Measurements from ENCODE around the gene SIAH2.

The SIAH2 gene

GRCh38 chr3:150747886-150748683 lies 14.9 kb downstream of the SIAH2 start:
- DNase-seq, result no peak

DNA sequence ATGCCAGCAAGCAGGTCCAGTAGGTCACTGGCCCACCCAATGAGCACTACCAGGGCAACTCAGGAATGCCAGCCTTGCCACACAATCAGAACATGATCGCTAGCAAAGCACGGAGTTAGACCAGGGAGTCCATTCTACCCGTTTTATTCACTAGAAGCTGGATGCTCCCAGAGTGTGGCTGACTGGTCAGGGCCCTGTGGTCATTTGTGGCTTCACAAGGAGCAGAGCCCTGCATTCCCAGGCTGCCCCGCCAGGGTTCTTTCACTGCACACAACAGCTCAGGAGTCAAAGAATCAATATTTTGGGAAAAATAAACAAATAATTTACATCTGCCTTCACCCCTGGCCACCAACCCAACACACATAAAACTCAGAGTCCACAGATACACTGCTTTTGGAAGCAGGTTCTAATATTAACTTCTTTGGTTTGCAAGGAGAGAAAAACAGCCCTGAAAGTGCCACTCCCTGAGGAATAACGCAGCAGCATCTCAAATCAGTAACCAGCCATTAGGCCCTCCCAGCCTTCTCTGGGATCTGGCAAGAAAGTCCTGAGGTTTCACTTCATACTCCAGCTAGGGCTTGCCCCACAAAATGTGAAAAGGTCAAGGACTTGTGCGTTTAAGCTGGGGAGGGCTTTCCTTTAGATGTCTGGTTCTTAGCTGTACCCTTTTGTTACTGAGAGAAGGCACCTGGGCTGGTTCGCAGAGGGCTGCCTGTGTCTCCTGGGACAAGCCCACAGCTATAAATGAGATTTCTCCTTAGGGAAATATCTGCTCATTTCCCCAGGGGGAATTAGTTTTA lies 16.0 kb downstream of the SIAH2 start:
- no peak for DNase-seq

- no peak for DNase-seq
Observed at GRCh38 chr3:150745832-150746231, 17.1 kb downstream of the SIAH2 start.

DNA sequence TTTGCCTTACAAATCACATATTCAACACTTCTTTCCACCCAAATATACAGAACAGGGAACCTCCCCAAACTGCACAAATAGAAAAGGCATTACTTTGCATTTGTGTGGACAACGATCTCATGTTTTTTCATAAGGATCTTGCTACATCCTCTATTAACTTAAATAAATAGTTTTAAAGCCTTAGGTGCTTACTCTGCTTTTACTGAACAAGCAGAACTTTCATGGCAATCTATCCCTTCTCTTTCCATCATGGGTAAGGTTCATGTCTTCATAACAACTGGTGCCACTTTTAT lies 18.1 kb downstream of the SIAH2 start:
- DNase-seq, result no peak

GRCh38 chr3:150744041-150744918 lies 18.7 kb downstream of the SIAH2 start:
- DNase-seq, result no peak

GRCh38 chr3:150743508-150743907 lies 19.5 kb downstream of the SIAH2 start:
- DNase-seq, result no peak

- DNase-seq, result no peak
Observed at GRCh38 chr3:150742679-150743078, 20.3 kb downstream of the SIAH2 start.

GRCh38 chr3:150742141-150742523 lies 20.8 kb downstream of the SIAH2 start:
- DNase-seq, result no peak

DNA sequence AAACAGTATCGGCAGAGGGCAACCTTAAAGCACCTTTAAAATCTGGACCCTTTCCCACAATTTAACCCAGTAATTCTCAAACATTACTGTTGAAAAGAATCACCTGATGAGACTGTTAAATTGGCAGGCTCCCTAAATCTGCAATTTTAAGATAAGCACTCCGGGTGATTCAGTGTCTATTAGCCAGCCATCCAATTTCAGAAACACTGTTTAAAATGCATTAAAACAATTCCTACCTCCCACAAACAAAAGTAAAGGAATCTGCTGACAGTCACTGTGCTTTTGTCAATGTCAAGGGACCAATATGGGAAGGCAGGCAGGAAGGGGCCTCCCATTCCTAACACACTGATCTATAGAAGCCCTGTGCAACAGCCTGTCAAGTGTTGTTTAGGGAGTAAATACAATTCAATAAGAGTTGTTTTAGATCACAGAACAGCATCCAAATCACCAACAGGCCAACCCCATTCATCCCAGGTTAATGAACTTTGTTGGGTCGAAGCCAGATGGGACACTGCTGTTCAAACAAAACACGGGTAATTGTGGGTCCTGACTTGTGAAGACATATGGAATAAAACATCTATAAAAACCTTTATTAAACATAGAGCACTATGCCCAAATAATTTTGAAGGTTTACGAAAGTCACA lies 21.4 kb downstream of the SIAH2 start:
- no peak for DNase-seq

- DNase-seq, result no peak
Observed at GRCh38 chr3:150740733-150741496, 22.1 kb downstream of the SIAH2 start.

DNA sequence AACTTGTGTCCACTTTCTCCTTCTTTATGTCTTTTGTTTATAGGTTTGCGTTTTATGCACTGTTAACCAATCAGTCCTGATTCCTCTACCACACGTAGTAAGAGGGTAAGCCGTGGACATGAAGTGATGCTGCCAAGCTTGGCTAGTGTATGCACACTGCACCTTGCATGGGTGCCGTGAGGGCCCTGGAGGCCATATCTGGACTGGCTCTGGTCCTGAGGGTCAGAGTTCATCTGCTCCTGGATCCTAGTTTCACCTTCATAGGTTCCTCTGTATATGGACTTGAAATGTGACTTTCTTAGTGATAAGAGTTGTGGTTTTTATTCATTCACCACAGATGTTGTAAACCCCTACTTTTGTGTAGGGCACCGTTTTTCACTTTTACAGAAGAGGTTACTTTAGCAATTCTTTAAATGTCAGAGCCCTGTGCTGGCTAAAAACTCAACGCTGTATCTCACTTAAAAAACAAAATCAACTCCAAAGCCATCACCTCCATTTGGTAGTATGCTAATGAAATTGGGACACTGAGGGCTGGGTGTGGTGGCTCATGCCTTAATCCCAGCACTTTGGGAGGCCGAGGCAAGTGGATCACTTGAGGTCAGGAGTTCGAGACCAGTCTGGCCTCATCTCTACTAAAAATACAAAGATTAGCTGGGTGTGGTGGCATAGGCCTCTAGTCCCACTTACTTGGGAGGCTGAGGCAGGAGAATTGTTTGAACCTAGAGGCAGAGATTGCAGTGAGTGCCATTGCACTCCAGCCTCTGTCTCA lies 22.9 kb downstream of the SIAH2 start:
- no peak for DNase-seq

- DNase-seq, result no peak
Observed at GRCh38 chr3:150739200-150739863, 23.6 kb downstream of the SIAH2 start.

DNA sequence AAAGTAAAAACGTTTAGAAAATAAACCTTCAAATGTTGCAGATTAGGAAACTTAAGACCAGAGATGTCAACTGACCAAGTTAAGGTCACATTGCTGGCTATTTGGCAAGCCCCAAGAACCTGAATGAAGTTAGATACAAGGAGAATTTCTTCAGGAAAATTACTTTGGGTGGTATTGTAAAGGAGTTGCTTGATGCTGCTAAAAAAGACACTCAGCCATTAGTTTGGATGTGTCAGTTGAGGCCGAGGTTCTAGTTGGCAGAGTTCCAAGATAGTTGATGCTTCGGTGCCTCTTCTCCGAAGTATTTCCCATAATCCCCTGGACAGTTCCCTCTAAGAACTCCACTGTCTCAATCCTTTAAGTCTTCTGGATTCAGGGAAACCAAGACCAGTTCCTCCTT lies 24.3 kb downstream of the SIAH2 start:
- no peak for DNase-seq

DNA sequence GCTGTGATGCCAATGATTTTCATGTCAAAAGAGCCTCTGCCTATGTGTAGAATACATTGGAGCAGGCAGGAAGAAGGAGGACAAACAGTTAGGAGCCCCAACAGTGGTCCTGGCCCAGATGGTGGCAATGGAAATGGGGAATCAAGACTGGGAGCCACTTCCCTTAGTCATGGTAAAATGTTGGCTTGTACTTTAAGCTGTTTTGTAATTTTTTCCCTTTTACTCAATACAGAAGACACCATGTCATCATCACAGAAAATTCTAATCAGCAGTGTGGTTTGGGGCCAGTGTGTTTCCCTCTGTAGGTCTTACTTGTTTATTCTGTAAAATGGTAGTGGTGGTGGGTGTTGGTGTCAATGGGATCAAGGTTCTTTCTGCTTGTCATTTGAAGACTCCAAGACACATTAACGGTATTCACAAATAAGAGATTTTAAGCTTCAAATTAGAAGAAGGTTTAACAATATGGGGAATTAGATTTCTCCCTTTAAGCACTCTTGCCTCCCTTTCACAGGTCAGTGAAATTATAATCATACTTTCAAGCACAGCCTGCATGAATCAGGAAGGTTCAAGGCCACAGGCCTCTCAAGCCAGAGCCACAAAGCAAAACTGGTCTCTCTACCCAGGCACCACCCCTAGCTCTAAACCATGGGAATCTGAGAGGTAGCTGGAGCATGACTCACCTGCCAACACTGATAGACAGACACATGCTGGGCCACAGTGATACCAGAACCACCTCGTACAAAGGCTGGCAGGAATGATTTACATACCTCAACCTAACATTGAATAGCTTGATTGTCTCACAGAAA lies 24.9 kb downstream of the SIAH2 start:
- peak in 1 of 2 donors; percentile 39 for DNase-seq

DNA sequence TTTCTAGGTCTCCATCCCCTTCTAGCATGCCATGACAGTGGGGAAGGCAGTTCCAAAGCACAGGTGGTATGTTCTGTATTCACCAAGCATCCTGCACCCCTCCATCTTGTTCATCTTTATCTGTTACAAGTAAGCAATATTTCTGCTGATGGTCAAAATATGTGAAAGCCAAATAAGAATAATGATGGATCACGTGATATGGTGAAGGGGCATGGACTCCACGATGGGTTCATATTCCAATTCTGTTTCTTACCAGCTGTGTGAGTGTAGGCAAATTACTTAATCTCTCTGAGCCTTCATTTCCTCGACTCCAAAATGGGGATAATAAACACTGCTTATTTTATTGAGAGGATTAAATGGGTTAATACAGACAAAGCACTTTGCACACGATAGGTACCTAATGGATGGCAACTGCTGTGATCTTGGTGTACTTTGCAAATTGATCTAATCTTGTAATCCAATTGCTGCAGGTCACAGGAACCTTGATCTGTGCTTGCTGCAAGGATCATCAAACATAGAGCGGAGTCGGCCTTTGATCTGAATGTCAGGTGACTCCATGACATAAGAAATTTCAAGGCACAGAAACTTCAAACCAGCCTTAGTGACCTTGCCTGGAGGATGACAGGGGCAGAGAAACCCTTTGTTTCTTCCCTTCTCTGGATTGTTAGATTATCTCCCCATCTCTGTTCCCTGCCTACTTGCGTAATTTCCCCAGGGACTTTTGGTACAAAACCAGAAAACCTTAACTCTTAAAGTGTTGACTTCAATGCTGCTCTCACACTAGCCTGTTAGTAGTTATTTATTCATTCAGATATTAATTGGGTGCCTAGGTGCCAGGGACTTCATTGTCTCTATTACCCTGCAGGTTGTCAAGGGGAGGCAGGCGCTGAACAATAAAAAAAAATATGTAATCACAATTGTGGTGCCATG lies 25.8 kb downstream of the SIAH2 start:
- DNase-seq, result no peak

GRCh38 chr3:150736316-150736719 lies 26.7 kb downstream of the SIAH2 start:
- no peak for DNase-seq

- DNase-seq, result no peak
Observed at GRCh38 chr3:150734795-150735119, 28.2 kb downstream of the SIAH2 start.

GRCh38 chr3:150733936-150734794 lies 28.8 kb downstream of the SIAH2 start:
- no peak for DNase-seq
